Lower lobe of right lung (tissue), 2 donors: ENCODE results near the gene POU4F1. TPM values are rescaled to one million over a fixed set of nuclear protein-coding genes. Genes with fewer than 3 reads are reported as not detected.

ENCODE experiments used
- ATAC-seq, 2 donors: fragments of 200-7000 bp; cut with Tn5 transposase; one replicate each; pipeline ENCODE4 v1.9.1; 2020 to 2022; ENCODE audit warnings: mild to moderate bottlenecking in 2 of 2, moderate library complexity in 2 of 2
- DNase-seq: peaks from one replicate; pipeline ENCODE4 v3.0.0-alpha.2; 2020
- H3K27ac ChIP-seq: fragments of 200-600 bp; one replicate; pipeline ENCODE4 v1.8.0; 2022
- H3K27me3 ChIP-seq: fragments of 200-600 bp; one replicate; pipeline ENCODE4 v1.8.0; 2022; ENCODE audit warnings: low read depth
- H3K36me3 ChIP-seq: fragments of 200-600 bp; one replicate; pipeline ENCODE4 v1.8.0; 2022; ENCODE audit warnings: mild to moderate bottlenecking
- H3K4me1 ChIP-seq: fragments of 200-600 bp; one replicate; pipeline ENCODE4 v1.8.0; 2022
- H3K4me3 ChIP-seq: fragments of 200-600 bp; one replicate; pipeline ENCODE4 v1.8.0; 2022; ENCODE audit warnings: mild to moderate bottlenecking
- H3K9me3 ChIP-seq: fragments of 200-600 bp; one replicate; pipeline ENCODE4 v1.8.0; 2022
- intact Hi-C: fragments of 100-400 bp; cut with DNase I; formaldehyde crosslinking; loops from one replicate; pipeline ENCODE4 v1.11.0; 2022
- total RNA-seq: library from RNA; stranded (reverse); fragmentation: NEBNext Ultra II Directional; extraction: Animal tissue kit (Norgen Biotek cat#: 25700); gene quantifications from one replicate; pipeline ENCODE4 v1.2.1, GENCODE V29; 2021
- TF ChIP-seq, protein P1 (sequence below): fragments of 200-600 bp; IDR thresholded peaks from one replicate; pipeline ENCODE4 v1.8.0; 2022; ENCODE audit warnings: antibody characterized with exemption, mild to moderate bottlenecking
- donor health status: DM: no; HTN: yes; CAD: no; lungs with severe emphysema.

The POU4F1 gene
- total RNA-seq, 1 donor from 2014 or later: not detected

DNA sequence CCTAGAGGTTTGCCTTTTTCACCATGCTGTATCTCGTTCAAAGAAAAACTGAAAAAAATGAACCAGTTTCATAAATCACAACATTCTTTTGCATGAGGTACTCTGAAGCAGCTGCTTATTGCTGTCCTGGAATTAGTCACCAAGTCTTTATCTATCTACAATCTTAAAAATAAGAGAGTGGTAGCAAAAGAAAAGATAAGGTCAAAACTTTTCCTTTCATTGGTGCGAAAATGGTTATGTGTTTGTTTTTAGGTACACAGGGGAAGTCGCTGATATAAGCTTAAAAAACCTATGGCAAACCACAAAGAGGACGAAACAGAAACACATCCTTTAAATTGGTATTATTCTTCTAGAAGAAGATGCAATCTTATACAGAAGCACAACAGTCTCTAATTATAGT is 34.9 kb upstream of the POU4F1 start:
- H3K4me3 ChIP-seq: no peak overlapping the region
- H3K36me3 ChIP-seq: peaks cover 74% of the 10 kb centered on the region
- no peak overlapping the region for H3K27ac ChIP-seq
- TF ChIP-seq, protein P1, sequence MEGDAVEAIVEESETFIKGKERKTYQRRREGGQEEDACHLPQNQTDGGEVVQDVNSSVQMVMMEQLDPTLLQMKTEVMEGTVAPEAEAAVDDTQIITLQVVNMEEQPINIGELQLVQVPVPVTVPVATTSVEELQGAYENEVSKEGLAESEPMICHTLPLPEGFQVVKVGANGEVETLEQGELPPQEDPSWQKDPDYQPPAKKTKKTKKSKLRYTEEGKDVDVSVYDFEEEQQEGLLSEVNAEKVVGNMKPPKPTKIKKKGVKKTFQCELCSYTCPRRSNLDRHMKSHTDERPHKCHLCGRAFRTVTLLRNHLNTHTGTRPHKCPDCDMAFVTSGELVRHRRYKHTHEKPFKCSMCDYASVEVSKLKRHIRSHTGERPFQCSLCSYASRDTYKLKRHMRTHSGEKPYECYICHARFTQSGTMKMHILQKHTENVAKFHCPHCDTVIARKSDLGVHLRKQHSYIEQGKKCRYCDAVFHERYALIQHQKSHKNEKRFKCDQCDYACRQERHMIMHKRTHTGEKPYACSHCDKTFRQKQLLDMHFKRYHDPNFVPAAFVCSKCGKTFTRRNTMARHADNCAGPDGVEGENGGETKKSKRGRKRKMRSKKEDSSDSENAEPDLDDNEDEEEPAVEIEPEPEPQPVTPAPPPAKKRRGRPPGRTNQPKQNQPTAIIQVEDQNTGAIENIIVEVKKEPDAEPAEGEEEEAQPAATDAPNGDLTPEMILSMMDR: no peak
- H3K4me1 ChIP-seq: no peaks in the 10 kb centered on the region
- ATAC-seq (no peak), DNase-seq (no peak)
- intact Hi-C loops: no loop called here
- H3K27me3 ChIP-seq: no peaks in the 10 kb centered on the region
- H3K9me3 ChIP-seq: no peaks in the 10 kb centered on the region

DNA sequence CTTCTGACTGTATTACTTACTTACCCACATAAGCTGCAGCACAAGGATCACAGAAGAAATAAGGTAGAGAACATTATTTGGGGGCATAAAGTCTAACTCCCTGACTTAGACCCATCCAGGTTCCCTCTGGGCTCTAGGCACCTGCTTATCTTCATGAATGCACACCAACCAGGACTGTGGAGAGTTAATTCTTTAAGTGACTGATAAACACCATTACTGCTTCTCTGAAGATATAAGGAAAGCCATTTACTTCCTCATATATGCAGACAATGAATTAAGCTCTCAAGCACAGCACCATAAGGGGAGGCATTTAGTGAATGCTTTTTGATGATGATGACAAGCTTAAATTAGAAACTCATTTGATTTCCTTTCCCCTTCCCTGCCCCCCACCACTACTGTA is 33.1 kb upstream of the POU4F1 start:
- no peaks in the 10 kb centered on the region for H3K4me1 ChIP-seq
- H3K4me3 ChIP-seq: no peak overlapping the region
- ATAC-seq (no peak), DNase-seq (no peak)
- H3K36me3 ChIP-seq: peaks cover 84% of the 10 kb centered on the region
- TF ChIP-seq, protein P1: no peak
- no peak overlapping the region for H3K27ac ChIP-seq
- intact Hi-C loops: no loop called here
- no peaks in the 10 kb centered on the region for H3K9me3 ChIP-seq
- H3K27me3 ChIP-seq: no peaks in the 10 kb centered on the region

DNA sequence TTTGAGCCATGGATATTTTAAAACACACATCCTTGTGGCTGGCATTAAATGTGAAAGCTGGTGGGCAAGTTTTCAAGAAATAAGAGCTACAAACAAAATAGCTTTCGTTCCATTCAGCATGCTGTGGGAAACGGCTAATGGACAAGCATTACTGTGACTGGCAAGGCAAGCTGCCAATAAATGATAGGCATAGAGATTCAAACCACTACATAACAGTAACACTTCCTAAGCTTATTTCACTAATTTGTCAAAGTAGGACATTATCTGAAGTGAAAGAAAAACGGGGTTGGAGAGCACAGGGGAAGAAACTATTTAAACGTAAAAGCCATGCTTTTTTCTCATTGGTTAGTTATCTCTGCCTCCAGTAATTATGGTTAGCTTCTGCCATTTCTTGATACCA is 29.6 kb upstream of the POU4F1 start:
- TF ChIP-seq, protein P1: no peak
- intact Hi-C loops: no loop called here
- H3K9me3 ChIP-seq: no peaks in the 10 kb centered on the region
- DNase-seq: no peak
- H3K36me3 ChIP-seq: peaks cover 79% of the 10 kb centered on the region
- ATAC-seq: no peak
- H3K4me3 ChIP-seq: no peak overlapping the region
- no peak overlapping the region for H3K27ac ChIP-seq
- no peaks in the 10 kb centered on the region for H3K4me1 ChIP-seq
- no peaks in the 10 kb centered on the region for H3K27me3 ChIP-seq

DNA sequence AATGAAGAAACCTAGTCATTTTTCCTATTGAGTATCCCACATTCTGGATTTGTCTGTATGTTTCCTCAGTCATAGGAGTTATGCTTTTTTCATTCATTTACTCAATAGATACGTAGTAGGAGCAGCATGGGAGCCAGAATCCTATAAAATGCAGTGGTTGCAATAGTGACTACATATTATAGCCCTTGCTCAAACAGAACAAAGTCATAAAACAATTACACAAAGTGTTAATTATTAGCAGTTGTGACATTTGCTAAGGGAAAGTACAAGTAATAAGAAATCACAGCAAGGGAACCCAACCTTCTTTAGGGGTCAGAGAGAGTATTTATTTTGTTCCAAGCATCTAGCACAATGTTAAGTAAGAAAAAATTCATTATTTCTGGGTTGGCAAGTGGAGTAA is 27.7 kb upstream of the POU4F1 start:
- TF ChIP-seq, protein P1: no peak
- ATAC-seq (no peak), DNase-seq (no peak)
- Histone ChIP-seq H3K9me3 (no peaks in the 10 kb centered on the region), H3K27ac (no peak overlapping the region), H3K36me3 (peaks cover 71% of the 10 kb centered on the region), H3K27me3 (no peaks in the 10 kb centered on the region), H3K4me3 (no peak overlapping the region), H3K4me1 (no peaks in the 10 kb centered on the region)
- intact Hi-C loops: no loop called here

DNA sequence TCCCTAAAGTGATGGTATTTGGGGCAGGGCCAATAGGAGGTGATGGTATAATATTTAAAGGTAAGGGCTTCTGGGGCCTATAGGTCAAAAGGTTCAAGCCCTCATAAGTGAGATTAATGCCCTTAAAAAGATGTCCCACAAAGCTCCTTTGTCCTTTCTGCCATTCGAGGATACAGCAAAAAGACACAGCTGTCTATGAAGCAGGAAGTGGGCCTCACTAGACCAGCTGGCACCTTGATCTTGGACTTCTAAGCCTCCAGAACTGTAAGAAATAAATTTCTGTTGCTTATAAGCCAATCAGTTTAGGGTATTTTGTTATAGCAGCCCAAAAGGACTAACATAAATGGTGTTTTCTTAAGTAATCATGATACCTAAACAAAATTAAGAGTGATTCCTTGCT is 27.2 kb upstream of the POU4F1 start:
- Histone ChIP-seq H3K4me1 (no peaks in the 10 kb centered on the region), H3K36me3 (peaks cover 69% of the 10 kb centered on the region), H3K4me3 (no peak overlapping the region), H3K27me3 (no peaks in the 10 kb centered on the region), H3K27ac (no peak overlapping the region), H3K9me3 (no peaks in the 10 kb centered on the region)
- intact Hi-C loops: no loop called here
- TF ChIP-seq, protein P1: no peak
- DNase-seq (no peak), ATAC-seq (no peak)

DNA sequence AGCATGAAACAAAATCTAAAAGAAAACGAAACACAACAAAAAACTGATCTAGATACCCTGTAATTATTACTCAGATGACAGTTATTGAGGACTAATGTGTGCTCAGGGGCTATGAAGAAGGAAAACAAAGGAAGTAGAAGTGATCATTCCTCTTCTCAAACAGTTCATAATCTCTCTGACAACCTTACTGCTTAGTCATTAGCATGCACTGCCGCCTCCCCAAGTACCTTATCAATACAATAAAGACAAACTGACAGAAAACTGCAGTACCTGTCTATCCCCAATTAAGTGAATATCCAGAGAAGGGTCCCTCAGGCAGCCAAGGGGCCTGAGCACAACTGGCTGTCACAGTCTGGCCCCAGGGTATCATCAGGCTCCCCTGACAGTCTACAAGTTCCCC is 22.0 kb upstream of the POU4F1 start:
- no peaks in the 10 kb centered on the region for H3K4me1 ChIP-seq
- intact Hi-C loops: no loop called here
- H3K27ac ChIP-seq: no peak overlapping the region
- no peaks in the 10 kb centered on the region for H3K9me3 ChIP-seq
- peaks cover 31% of the 10 kb centered on the region for H3K36me3 ChIP-seq
- TF ChIP-seq, protein P1: no peak
- no peaks in the 10 kb centered on the region for H3K27me3 ChIP-seq
- ATAC-seq (no peak), DNase-seq (no peak)
- no peak overlapping the region for H3K4me3 ChIP-seq
